Measurements from ENCODE around the gene PPFIA2.
"Not testable (repeated sequence)": the region's sequence is repeated elsewhere in the genome, so short reads cannot be mapped to it uniquely, and the experiment has no call there.

PPFIA2 gene

GRCh38 chr12:81668475-81668874, 90.7 kb downstream of the PPFIA2 start:
- DNase-seq (ENCODE audit: low read depth in 2 of 2) = no peak

- DNase-seq (ENCODE audit: low read depth in 2 of 2) = not testable (repeated sequence)
Observed at GRCh38 chr12:81659310-81659709, 99.8 kb downstream of the PPFIA2 start.

- DNase-seq (ENCODE audit: low read depth in 2 of 2) = no peak
Observed at GRCh38 chr12:81644503-81644902, 114.6 kb downstream of the PPFIA2 start.

- no peak for DNase-seq (ENCODE audit: low read depth in 2 of 2)
Observed at GRCh38 chr12:81639196-81639595, 120.0 kb downstream of the PPFIA2 start.

- no peak for DNase-seq (ENCODE audit: low read depth in 2 of 2)
Observed at GRCh38 chr12:81633127-81633526, 126.0 kb downstream of the PPFIA2 start.

GRCh38 chr12:81627336-81628189, 131.6 kb downstream of the PPFIA2 start:
- DNase-seq (ENCODE audit: low read depth in 2 of 2) = no peak

- no peak for DNase-seq (ENCODE audit: low read depth in 2 of 2)
Observed at GRCh38 chr12:81626406-81626805, 132.7 kb downstream of the PPFIA2 start.

GRCh38 chr12:81617915-81618314, 141.2 kb downstream of the PPFIA2 start:
- no peak for DNase-seq (ENCODE audit: low read depth in 2 of 2)

GRCh38 chr12:81615026-81615588, 144.0 kb downstream of the PPFIA2 start:
- no peak for DNase-seq (ENCODE audit: low read depth in 2 of 2)

- DNase-seq (ENCODE audit: low read depth in 2 of 2) = no peak
Observed at GRCh38 chr12:81610955-81611889, 147.9 kb downstream of the PPFIA2 start.

- DNase-seq (ENCODE audit: low read depth in 2 of 2) = no peak
Observed at GRCh38 chr12:81597928-81598604, 161.1 kb downstream of the PPFIA2 start.

GRCh38 chr12:81596558-81596957, 162.6 kb downstream of the PPFIA2 start:
- no peak for DNase-seq (ENCODE audit: low read depth in 2 of 2)

GRCh38 chr12:81591256-81591655, 167.9 kb downstream of the PPFIA2 start:
- DNase-seq (ENCODE audit: low read depth in 2 of 2) = no peak

GRCh38 chr12:81590703-81591102, 168.4 kb downstream of the PPFIA2 start:
- DNase-seq (ENCODE audit: low read depth in 2 of 2) = not testable (repeated sequence)

GRCh38 chr12:81588235-81589008, 170.7 kb downstream of the PPFIA2 start:
- no peak for DNase-seq (ENCODE audit: low read depth in 2 of 2)

GRCh38 chr12:81585787-81586186, 173.4 kb downstream of the PPFIA2 start:
- no peak for DNase-seq (ENCODE audit: low read depth in 2 of 2)

GRCh38 chr12:81573228-81573627, 185.9 kb downstream of the PPFIA2 start:
- DNase-seq (ENCODE audit: low read depth in 2 of 2) = no peak

GRCh38 chr12:81572411-81572810, 186.7 kb downstream of the PPFIA2 start:
- DNase-seq (ENCODE audit: low read depth in 2 of 2) = no peak

GRCh38 chr12:81570234-81570633, 188.9 kb downstream of the PPFIA2 start:
- no peak for DNase-seq (ENCODE audit: low read depth in 2 of 2)

- DNase-seq (ENCODE audit: low read depth in 2 of 2) = no peak
Observed at GRCh38 chr12:81564237-81564636, 194.9 kb downstream of the PPFIA2 start.

GRCh38 chr12:81558031-81558430, 201.1 kb downstream of the PPFIA2 start:
- no peak for DNase-seq (ENCODE audit: low read depth in 2 of 2)
